Kidney tubule cell (primary cell): ENCODE results near the gene MRPS31.
"Not testable (repeated sequence)": the region's sequence is repeated elsewhere in the genome, so short reads cannot be mapped to it uniquely, and the experiment has no call there.

Experiments
- DNase-seq: peaks from one replicate; pipeline ENCODE4 v3.0.0-alpha.2; 2018; ENCODE audit warnings: low spot score

The MRPS31 gene

GRCh38 chr13:40758811-40759210, 12.2 kb downstream of the MRPS31 start:
- no peak for DNase-seq

GRCh38 chr13:40756042-40756441, 14.9 kb downstream of the MRPS31 start:
- DNase-seq = no peak

GRCh38 chr13:40755082-40755700, 15.8 kb downstream of the MRPS31 start:
- peak; percentile 30 for DNase-seq

- DNase-seq = no peak
These were observed 21.7 kb downstream of the MRPS31 start for GRCh38 chr13:40749327-40749726.

- DNase-seq = not testable (repeated sequence)
These were observed 35.8 kb downstream of the MRPS31 start for GRCh38 chr13:40735232-40735548.

GRCh38 chr13:40734536-40735231, 36.3 kb downstream of the MRPS31 start:
- not testable (repeated sequence) for DNase-seq

- DNase-seq = no peak
These were observed 38.3 kb downstream of the MRPS31 start for GRCh38 chr13:40732658-40733057.

GRCh38 chr13:40728595-40728994, 42.4 kb downstream of the MRPS31 start:
- DNase-seq = no peak

GRCh38 chr13:40714433-40714832, 56.6 kb downstream of the MRPS31 start:
- not testable (repeated sequence) for DNase-seq

GRCh38 chr13:40706439-40706838, 64.6 kb downstream of the MRPS31 start:
- DNase-seq = no peak

GRCh38 chr13:40697711-40698110, 73.3 kb downstream of the MRPS31 start:
- DNase-seq = no peak

GRCh38 chr13:40694426-40694825, 76.6 kb downstream of the MRPS31 start:
- no peak for DNase-seq

- peak; percentile 36 for DNase-seq
These were observed 78.0 kb downstream of the MRPS31 start for GRCh38 chr13:40692946-40693345.

- no peak for DNase-seq
These were observed 82.2 kb downstream of the MRPS31 start for GRCh38 chr13:40688781-40689180.

- DNase-seq = peak; percentile 33
These were observed 88.3 kb downstream of the MRPS31 start for GRCh38 chr13:40682449-40683240.

GRCh38 chr13:40681341-40682146, 89.4 kb downstream of the MRPS31 start:
- DNase-seq = no peak

- no peak for DNase-seq
These were observed 90.2 kb downstream of the MRPS31 start for GRCh38 chr13:40680659-40681323.

- no peak for DNase-seq
These were observed 91.5 kb downstream of the MRPS31 start for GRCh38 chr13:40679480-40679985.
